ENCODE data around the gene NLRP1.

The NLRP1 gene

DNA sequence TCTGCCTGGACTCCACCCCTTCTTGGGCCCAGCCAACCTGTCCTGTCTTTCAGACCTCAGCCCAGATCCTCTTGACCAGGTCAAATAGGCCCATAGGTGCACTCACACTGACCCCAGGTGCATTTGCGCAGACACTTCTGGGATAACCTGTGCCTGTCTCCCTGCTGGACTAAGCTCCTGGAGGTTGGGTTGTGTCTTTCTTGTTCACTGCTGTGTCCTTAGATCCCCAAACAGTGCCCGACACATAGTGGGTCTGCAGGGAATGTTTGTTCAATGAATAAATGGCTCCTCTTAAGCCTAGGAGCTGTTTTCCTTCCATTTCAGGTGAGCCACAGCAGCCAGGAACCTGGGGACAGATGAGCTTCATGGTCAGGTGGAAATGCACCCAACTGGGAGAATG lies 48.9 kb downstream of the NLRP1 start:
- DNase-seq (ENCODE audit: low read depth), result no peak
- TF ChIP-seq, protein P1, sequence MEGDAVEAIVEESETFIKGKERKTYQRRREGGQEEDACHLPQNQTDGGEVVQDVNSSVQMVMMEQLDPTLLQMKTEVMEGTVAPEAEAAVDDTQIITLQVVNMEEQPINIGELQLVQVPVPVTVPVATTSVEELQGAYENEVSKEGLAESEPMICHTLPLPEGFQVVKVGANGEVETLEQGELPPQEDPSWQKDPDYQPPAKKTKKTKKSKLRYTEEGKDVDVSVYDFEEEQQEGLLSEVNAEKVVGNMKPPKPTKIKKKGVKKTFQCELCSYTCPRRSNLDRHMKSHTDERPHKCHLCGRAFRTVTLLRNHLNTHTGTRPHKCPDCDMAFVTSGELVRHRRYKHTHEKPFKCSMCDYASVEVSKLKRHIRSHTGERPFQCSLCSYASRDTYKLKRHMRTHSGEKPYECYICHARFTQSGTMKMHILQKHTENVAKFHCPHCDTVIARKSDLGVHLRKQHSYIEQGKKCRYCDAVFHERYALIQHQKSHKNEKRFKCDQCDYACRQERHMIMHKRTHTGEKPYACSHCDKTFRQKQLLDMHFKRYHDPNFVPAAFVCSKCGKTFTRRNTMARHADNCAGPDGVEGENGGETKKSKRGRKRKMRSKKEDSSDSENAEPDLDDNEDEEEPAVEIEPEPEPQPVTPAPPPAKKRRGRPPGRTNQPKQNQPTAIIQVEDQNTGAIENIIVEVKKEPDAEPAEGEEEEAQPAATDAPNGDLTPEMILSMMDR (IDR thresholded peaks at IDR 0.05; ENCODE audit: control insufficient read depth, insufficient read depth, low read depth, low read length, missing control alignments), result no peak
- H3K4me3 ChIP-seq (ENCODE audit: control insufficient read depth, low read depth, low read length), result no peak overlapping the region

DNA sequence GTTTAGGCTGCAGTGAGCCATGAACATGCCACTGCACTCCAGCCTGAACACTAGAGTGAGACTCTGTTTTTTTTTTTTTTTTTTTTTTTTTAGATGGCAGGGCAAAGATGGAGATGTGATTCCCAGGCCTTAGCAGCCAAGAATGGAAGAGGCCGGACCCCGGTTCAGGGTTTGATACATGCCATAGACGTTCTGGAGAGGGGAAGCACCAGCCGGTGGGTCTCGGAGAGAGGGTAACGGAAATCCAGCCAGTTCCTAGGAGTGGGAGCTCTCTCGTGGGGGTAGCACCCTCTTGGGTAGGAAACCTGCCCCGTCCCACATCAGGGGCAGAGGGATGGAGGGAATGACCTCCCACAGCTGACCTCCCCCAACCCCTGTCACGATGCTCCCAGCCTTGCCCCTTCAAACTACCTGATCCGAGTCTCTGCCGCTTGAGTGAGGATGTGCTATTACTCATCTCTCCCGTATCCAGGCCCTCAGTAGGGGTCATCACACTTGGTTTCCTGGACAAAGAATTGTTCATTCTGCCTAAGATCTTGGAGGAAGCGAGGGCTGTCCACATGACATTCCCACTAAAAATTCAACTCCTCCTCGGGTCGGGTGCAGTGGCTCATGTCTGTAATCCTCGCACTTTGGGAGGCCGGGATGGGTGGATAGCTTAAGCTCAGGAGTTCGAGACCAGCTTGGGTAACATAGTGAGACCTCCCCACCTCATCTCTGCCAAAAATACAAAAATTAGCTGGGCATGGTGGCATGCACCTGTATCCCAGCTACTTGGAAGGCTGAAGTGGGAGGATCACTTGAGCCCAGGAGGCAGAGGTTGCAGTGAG lies 50.6 kb downstream of the NLRP1 start:
- H3K4me3 ChIP-seq (ENCODE audit: control insufficient read depth, low read depth, low read length), result no peak overlapping the region
- TF ChIP-seq, protein P1 (IDR thresholded peaks at IDR 0.05; ENCODE audit: control insufficient read depth, insufficient read depth, low read depth, low read length, missing control alignments), result no peak
- DNase-seq (ENCODE audit: low read depth), result no peak

DNA sequence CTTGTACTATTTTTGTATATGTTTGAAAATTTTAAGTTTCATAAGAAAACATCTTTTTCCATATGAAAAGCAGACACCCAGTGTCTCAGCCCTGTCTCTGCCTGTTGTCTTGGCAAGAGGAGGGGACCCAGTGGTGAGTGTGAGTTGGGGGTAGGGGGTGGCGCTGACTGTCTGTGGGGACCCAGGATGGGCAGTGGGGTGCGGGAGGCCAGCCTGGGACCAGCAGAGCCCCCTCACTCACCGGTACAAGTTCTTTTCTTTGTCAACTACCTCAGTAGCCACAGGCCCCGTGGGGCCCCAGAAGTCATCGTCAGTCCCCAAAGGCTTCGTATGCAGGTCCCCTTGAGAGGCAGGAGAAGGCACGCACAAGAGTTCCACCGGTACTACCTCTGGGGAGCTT lies 51.7 kb downstream of the NLRP1 start:
- TF ChIP-seq, protein P1 (IDR thresholded peaks at IDR 0.05; ENCODE audit: control insufficient read depth, insufficient read depth, low read depth, low read length, missing control alignments), result no peak
- no peak for DNase-seq (ENCODE audit: low read depth)
- H3K4me3 ChIP-seq (ENCODE audit: control insufficient read depth, low read depth, low read length), result no peak overlapping the region

DNA sequence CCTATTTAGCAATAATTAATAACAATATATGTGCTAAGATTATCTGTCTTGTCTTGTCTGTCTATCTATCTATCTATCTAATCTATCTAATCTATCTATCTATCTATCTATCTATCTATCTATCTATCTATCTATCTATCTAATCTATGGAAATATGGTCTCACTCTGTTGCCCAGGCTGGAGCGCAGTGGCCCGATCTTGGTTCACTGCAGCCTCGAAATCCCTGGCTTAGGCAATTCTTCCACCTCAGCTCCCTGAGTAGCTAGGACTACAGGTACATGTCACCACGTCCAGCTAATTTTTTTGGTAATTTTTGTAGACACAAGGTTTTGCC lies 53.3 kb downstream of the NLRP1 start:
- TF ChIP-seq, protein P1 (IDR thresholded peaks at IDR 0.05; ENCODE audit: control insufficient read depth, insufficient read depth, low read depth, low read length, missing control alignments), result no peak
- DNase-seq (ENCODE audit: low read depth), result no peak
- no peak overlapping the region for H3K4me3 ChIP-seq (ENCODE audit: control insufficient read depth, low read depth, low read length)

DNA sequence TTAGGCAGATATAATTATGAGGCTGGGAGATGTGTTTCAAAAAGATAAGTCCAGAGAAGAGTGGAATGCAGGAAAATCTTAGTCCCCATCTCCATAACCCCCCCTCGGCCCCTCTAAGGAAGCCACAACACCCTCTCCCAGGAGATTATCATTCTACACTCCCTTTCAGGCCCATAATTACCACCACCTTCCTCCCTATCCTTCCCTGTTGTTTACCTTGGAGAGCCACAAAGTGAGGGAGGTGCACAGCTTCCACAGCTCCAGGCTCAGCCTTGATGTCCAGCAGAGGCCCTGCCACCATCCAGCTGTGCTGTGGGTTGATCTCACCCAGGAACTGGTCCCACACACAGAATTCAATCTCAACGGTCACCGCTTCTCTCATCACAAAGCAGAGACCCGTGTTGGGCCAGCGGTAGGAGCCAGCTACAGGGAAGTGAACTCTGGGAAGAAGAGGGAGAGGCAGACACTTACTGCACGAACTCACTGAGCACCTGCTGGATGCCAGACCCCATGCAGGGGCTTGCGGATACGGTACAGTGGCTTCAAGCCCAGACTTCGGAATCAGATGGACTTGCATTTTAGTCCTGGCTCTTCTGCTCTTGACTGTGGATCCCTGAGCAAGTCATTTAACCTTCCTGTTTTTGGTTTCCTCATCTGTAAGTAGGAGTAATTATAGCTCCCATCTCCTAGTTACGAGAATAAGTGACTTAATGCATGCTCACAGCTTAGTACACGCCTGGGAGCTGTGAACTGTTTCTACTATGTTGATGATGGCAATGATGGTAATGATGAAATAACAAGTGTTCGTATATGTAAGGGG lies 53.8 kb downstream of the NLRP1 start:
- no peak overlapping the region for H3K4me3 ChIP-seq (ENCODE audit: control insufficient read depth, low read depth, low read length)
- TF ChIP-seq, protein P1 (IDR thresholded peaks at IDR 0.05; ENCODE audit: control insufficient read depth, insufficient read depth, low read depth, low read length, missing control alignments), result no peak
- DNase-seq (ENCODE audit: low read depth), result no peak

DNA sequence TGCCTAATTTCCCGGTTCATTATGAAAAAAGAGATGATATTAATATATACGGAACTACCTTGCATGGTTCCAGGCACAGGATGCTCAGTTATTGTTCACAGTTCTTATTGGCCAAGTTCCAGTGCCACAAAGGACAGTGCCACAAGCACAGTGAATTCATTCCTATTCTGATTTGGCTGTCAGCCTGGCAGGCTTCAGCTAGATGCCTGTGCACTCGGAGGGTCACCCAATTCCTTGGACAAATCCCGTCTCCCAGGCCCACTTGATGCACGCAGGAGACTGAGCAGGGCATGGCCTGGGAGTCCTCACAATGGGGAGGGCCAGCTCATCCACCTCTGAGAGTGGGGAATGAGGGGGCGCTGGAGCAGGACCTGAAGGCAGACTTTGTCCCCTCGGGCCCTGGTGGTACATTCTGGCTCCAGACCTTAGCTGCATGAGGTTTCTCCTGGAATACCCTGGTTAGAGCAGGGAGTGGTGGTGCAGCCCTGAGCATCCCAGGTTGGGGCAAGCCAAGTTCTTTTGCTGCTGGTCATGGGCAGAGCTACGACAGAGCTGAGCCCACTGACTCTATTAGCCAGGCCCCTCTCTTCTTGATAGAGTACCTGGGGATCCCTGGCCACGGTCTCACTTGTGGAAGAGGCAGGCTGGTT lies 56.6 kb downstream of the NLRP1 start:
- no peak overlapping the region for H3K4me3 ChIP-seq (ENCODE audit: control insufficient read depth, low read depth, low read length)
- TF ChIP-seq, protein P1 (IDR thresholded peaks at IDR 0.05; ENCODE audit: control insufficient read depth, insufficient read depth, low read depth, low read length, missing control alignments), result no peak
- no peak for DNase-seq (ENCODE audit: low read depth)

All from AG09309 (cell line).